ENCODE measurements around the gene MAP1LC3C.

Gene MAP1LC3C

DNA sequence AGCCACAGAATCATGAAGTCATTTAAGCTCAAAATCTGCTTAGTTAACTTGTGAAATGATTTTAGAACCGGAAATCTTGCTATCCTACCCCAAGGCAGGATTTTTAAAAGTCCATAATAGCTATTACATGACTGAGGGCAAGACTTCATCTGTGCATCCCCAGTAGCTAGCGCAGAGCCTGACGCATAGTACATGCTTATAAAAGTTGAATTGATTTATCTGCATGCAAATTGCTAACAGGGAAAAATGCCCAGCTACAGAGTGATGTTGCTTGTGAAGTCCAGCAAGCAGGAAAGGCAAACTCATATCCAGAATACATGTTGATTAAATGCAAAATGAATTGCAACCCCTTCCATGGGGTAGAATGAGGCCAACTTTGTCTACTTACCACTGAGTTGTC, 8.1 kb upstream of the MAP1LC3C start:
- no peak overlapping the region for H3K18ac ChIP-seq (ENCODE audit: low read length)
- no peak overlapping the region for H3K23ac ChIP-seq (ENCODE audit: low read length)
- no peaks in the 10 kb centered on the region for H3K9me3 ChIP-seq (ENCODE audit: insufficient read depth, low read depth, low read length)
- no peak overlapping the region for H3K4ac ChIP-seq (ENCODE audit: low read depth, low read length)
- H3K4me1 ChIP-seq (ENCODE audit: control insufficient read depth in 1 of 2, insufficient read depth in 2 of 2, low read length in 2 of 2), result peaks cover 0 to 10% of the 10 kb centered on the region in 2 experiments
- H3K4me3 ChIP-seq (ENCODE audit: low read depth, low read length), result no peak overlapping the region
- H3K79me1 ChIP-seq (ENCODE audit: low read length), result no peaks in the 10 kb centered on the region
- no peak overlapping the region for H2BK120ac ChIP-seq (ENCODE audit: insufficient read depth, low read length, poor library complexity)
- H3K27ac ChIP-seq (ENCODE audit: low read depth, low read length), result no peak overlapping the region
- no peak overlapping the region for H3K9ac ChIP-seq (ENCODE audit: low read length)
- H2BK12ac ChIP-seq (ENCODE audit: low read length), result no peak overlapping the region
- peak; percentile 1 to 49 for DNase-seq
- H3K79me2 ChIP-seq (ENCODE audit: control insufficient read depth, insufficient read depth, low read length, poor library complexity), result no peaks in the 10 kb centered on the region
- H2BK5ac ChIP-seq (ENCODE audit: low read depth, low read length, poor library complexity), result no peak overlapping the region
- no peak overlapping the region for H2AFZ ChIP-seq (ENCODE audit: insufficient read depth, low read length, poor library complexity)
- H3K14ac ChIP-seq (ENCODE audit: low read length), result no peak overlapping the region
- WGBS (ENCODE audit: extremely low coverage, insufficient coverage, insufficient read length), result no CpG with 5 or more reads among the region's 3 CpGs
- no peaks in the 10 kb centered on the region for H3K27me3 ChIP-seq (ENCODE audit: insufficient read depth, low read length)
- no peaks in the 10 kb centered on the region for H3K36me3 ChIP-seq (ENCODE audit: control insufficient read depth in 1 of 2, insufficient read depth in 2 of 2, low read length in 2 of 2)
- no peak overlapping the region for H4K12ac ChIP-seq (ENCODE audit: low read depth, low read length)
- H4K91ac ChIP-seq (ENCODE audit: low read depth, low read length), result no peak overlapping the region
- H2AK5ac ChIP-seq (ENCODE audit: low read length), result no peak overlapping the region
- no peak overlapping the region for H3K4me2 ChIP-seq (ENCODE audit: low read length)
- H4K8ac ChIP-seq (ENCODE audit: low read depth, low read length), result no peak overlapping the region

- Histone ChIP-seq H3K23ac (ENCODE audit: low read length) (no peak overlapping the region), H3K79me2 (ENCODE audit: control insufficient read depth, insufficient read depth, low read length, poor library complexity) (no peaks in the 10 kb centered on the region), H3K27ac (ENCODE audit: low read depth, low read length) (peak overlapping the region; percentile 51), H3K4me2 (ENCODE audit: low read length) (no peak overlapping the region), H3K79me1 (ENCODE audit: low read length) (no peaks in the 10 kb centered on the region), H3K4ac (ENCODE audit: low read depth, low read length) (no peak overlapping the region), H3K9ac (ENCODE audit: low read length) (no peak overlapping the region), H2BK5ac (ENCODE audit: low read depth, low read length, poor library complexity) (no peak overlapping the region), H3K4me3 (ENCODE audit: low read depth, low read length) (no peak overlapping the region), H3K14ac (ENCODE audit: low read length) (no peak overlapping the region), H3K18ac (ENCODE audit: low read length) (no peak overlapping the region), H3K9me3 (ENCODE audit: insufficient read depth, low read depth, low read length) (no peaks in the 10 kb centered on the region), H4K91ac (ENCODE audit: low read depth, low read length) (no peak overlapping the region), H2BK120ac (ENCODE audit: insufficient read depth, low read length, poor library complexity) (no peak overlapping the region), H3K27me3 (ENCODE audit: insufficient read depth, low read length) (no peaks in the 10 kb centered on the region), H4K12ac (ENCODE audit: low read depth, low read length) (no peak overlapping the region), H4K8ac (ENCODE audit: low read depth, low read length) (no peak overlapping the region), H2BK12ac (ENCODE audit: low read length) (no peak overlapping the region), H2AK5ac (ENCODE audit: low read length) (no peak overlapping the region), H3K36me3 (ENCODE audit: control insufficient read depth in 1 of 2, insufficient read depth in 2 of 2, low read length in 2 of 2) (no peaks in the 10 kb centered on the region), H3K4me1 (ENCODE audit: control insufficient read depth in 1 of 2, insufficient read depth in 2 of 2, low read length in 2 of 2) (peaks cover 0 to 10% of the 10 kb centered on the region in 2 experiments), H2AFZ (ENCODE audit: insufficient read depth, low read length, poor library complexity) (no peak overlapping the region)
- peak; percentile 77 to 82 for DNase-seq
- WGBS (ENCODE audit: extremely low coverage, insufficient coverage, insufficient read length), result no CpG with 5 or more reads among the region's 5 CpGs
These were observed 7.1 kb upstream of the MAP1LC3C start for GRCh38 chr1:242005866-242006535.

DNA sequence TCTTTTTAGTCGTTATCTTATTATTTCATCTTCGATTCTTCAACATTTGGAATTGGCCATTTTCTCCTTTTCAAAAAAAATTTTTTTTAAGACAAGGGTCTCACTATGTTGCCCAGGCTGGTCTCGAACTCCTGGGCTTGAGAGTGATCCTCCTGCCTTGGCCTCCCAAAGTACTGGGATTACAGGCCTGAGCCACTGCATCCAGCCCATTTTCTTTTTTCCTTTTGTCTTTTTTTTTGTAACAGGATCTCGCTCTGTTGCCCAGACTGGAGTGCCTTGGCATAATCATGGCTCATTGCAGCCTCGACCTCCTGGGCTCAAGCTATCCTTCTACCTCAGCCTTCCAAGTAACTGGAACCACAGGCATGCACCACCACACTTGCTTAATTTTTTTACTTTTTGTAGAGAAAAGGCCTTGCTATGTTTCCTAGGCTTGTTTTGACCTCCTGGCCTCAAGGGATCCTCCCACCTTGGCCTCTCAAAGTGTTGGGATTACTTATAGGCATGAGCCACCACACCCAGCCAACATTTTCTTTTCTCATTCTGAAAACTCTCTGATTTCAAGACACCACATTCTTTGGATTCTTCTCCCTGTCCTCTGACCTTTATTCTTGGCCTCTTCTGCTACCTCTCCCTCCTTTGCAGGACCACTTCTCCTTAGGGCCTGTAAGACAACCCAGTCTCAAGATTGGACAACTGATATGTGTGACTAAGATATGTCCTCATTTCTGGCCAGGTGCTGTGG, 6.0 kb upstream of the MAP1LC3C start:
- Histone ChIP-seq H4K8ac (ENCODE audit: low read depth, low read length) (no peak overlapping the region), H3K79me1 (ENCODE audit: low read length) (no peaks in the 10 kb centered on the region), H3K9ac (ENCODE audit: low read length) (no peak overlapping the region), H3K4ac (ENCODE audit: low read depth, low read length) (no peak overlapping the region), H3K27me3 (ENCODE audit: insufficient read depth, low read length) (no peaks in the 10 kb centered on the region), H3K4me3 (ENCODE audit: low read depth, low read length) (no peak overlapping the region), H3K9me3 (ENCODE audit: insufficient read depth, low read depth, low read length) (no peaks in the 10 kb centered on the region), H4K12ac (ENCODE audit: low read depth, low read length) (no peak overlapping the region), H3K18ac (ENCODE audit: low read length) (no peak overlapping the region), H3K4me2 (ENCODE audit: low read length) (no peak overlapping the region), H3K27ac (ENCODE audit: low read depth, low read length) (peak overlapping the region; percentile 66), H3K23ac (ENCODE audit: low read length) (no peak overlapping the region), H2BK12ac (ENCODE audit: low read length) (peak overlapping the region; percentile 95), H3K4me1 (ENCODE audit: control insufficient read depth in 1 of 2, insufficient read depth in 2 of 2, low read length in 2 of 2) (peaks cover 5 to 12% of the 10 kb centered on the region in 2 experiments), H2BK5ac (ENCODE audit: low read depth, low read length, poor library complexity) (peak overlapping the region; percentile 52), H3K14ac (ENCODE audit: low read length) (peak overlapping the region; percentile 35), H2BK120ac (ENCODE audit: insufficient read depth, low read length, poor library complexity) (no peak overlapping the region), H2AK5ac (ENCODE audit: low read length) (peak overlapping the region; percentile 44), H3K36me3 (ENCODE audit: control insufficient read depth in 1 of 2, insufficient read depth in 2 of 2, low read length in 2 of 2) (no peaks in the 10 kb centered on the region), H3K79me2 (ENCODE audit: control insufficient read depth, insufficient read depth, low read length, poor library complexity) (no peaks in the 10 kb centered on the region), H2AFZ (ENCODE audit: insufficient read depth, low read length, poor library complexity) (no peak overlapping the region), H4K91ac (ENCODE audit: low read depth, low read length) (peak overlapping the region; percentile 87)
- DNase-seq, result peak; percentile 80 to 92
- WGBS (ENCODE audit: extremely low coverage, insufficient coverage, insufficient read length), result no CpG with 5 or more reads among the region's 5 CpGs

- Histone ChIP-seq H3K23ac (ENCODE audit: low read length) (no peak overlapping the region), H2BK5ac (ENCODE audit: low read depth, low read length, poor library complexity) (no peak overlapping the region), H4K12ac (ENCODE audit: low read depth, low read length) (no peak overlapping the region), H3K4ac (ENCODE audit: low read depth, low read length) (no peak overlapping the region), H3K27ac (ENCODE audit: low read depth, low read length) (no peak overlapping the region), H3K27me3 (ENCODE audit: insufficient read depth, low read length) (no peaks in the 10 kb centered on the region), H2AK5ac (ENCODE audit: low read length) (no peak overlapping the region), H4K91ac (ENCODE audit: low read depth, low read length) (no peak overlapping the region), H3K18ac (ENCODE audit: low read length) (no peak overlapping the region), H2AFZ (ENCODE audit: insufficient read depth, low read length, poor library complexity) (no peak overlapping the region), H3K4me1 (ENCODE audit: control insufficient read depth in 1 of 2, insufficient read depth in 2 of 2, low read length in 2 of 2) (peaks cover 7 to 18% of the 10 kb centered on the region in 2 experiments), H3K79me1 (ENCODE audit: low read length) (no peaks in the 10 kb centered on the region), H2BK120ac (ENCODE audit: insufficient read depth, low read length, poor library complexity) (no peak overlapping the region), H3K9me3 (ENCODE audit: insufficient read depth, low read depth, low read length) (peaks cover 2% of the 10 kb centered on the region), H3K36me3 (ENCODE audit: control insufficient read depth in 1 of 2, insufficient read depth in 2 of 2, low read length in 2 of 2) (no peaks in the 10 kb centered on the region), H3K4me3 (ENCODE audit: low read depth, low read length) (no peak overlapping the region), H3K4me2 (ENCODE audit: low read length) (no peak overlapping the region), H4K8ac (ENCODE audit: low read depth, low read length) (no peak overlapping the region), H3K14ac (ENCODE audit: low read length) (no peak overlapping the region), H3K79me2 (ENCODE audit: control insufficient read depth, insufficient read depth, low read length, poor library complexity) (no peaks in the 10 kb centered on the region), H2BK12ac (ENCODE audit: low read length) (no peak overlapping the region), H3K9ac (ENCODE audit: low read length) (no peak overlapping the region)
- no CpG with 5 or more reads among the region's 4 CpGs for WGBS (ENCODE audit: extremely low coverage, insufficient coverage, insufficient read length)
- peak; percentile 75 to 86 for DNase-seq
These were observed 3.6 kb upstream of the MAP1LC3C start for GRCh38 chr1:242002510-242002909.
